PFSK-1 (cell line): ENCODE measurements around the gene NOG.
A peak's percentile ranks its signal among the peaks of the same experiment; 100 is the strongest.

Source experiments
- FOXP2 ChIP-seq: optimal IDR thresholded peaks from 2 replicates; pipeline ENCODE3; 2011; ENCODE audit warnings: borderline replicate concordance, control low read depth, inconsistent platforms; ENCODE audit not compliant: insufficient read depth; ENCODE audit errors: extremely low read length, extremely low read depth
- POLR2AphosphoS5 ChIP-seq: IDR thresholded peaks from 2 replicates; pipeline ENCODE4 v1.6.1; 2012; ENCODE audit warnings: low read depth, mild to moderate bottlenecking, control low read depth, low read length, moderate library complexity
- SIN3A ChIP-seq: IDR thresholded peaks from 2 replicates; pipeline ENCODE4 v1.6.1; 2012; ENCODE audit warnings: mild to moderate bottlenecking, low read length, moderate library complexity, borderline replicate concordance; ENCODE audit not compliant: insufficient read depth
- TAF1 ChIP-seq: IDR thresholded peaks from 2 replicates; pipeline ENCODE4 v1.6.1; 2012; ENCODE audit warnings: low read length, control low read depth, borderline replicate concordance; ENCODE audit not compliant: insufficient read depth
- TF ChIP-seq, protein P1 (sequence below), 2 experiments: IDR thresholded peaks; 2 replicates each; pipeline versions ENCODE4 v1.6.1 to v1.8.0; 2011 to 2012; ENCODE audit warnings: low read depth in 2 of 2, low read length in 2 of 2, control low read depth in 1 of 2, inconsistent platforms in 1 of 2, mild to moderate bottlenecking in 1 of 2, moderate library complexity in 1 of 2; ENCODE audit not compliant: insufficient read depth in 1 of 2

Gene NOG

GRCh38 chr17:56577843-56578204, 15.7 kb upstream of the NOG start:
- TF ChIP-seq FOXP2 (no peak), SIN3A (no peak)

GRCh38 chr17:56581635-56582627, 11.6 kb upstream of the NOG start:
- TF ChIP-seq POLR2AphosphoS5 (no peak), TAF1 (no peak)
- TF ChIP-seq, protein P1, sequence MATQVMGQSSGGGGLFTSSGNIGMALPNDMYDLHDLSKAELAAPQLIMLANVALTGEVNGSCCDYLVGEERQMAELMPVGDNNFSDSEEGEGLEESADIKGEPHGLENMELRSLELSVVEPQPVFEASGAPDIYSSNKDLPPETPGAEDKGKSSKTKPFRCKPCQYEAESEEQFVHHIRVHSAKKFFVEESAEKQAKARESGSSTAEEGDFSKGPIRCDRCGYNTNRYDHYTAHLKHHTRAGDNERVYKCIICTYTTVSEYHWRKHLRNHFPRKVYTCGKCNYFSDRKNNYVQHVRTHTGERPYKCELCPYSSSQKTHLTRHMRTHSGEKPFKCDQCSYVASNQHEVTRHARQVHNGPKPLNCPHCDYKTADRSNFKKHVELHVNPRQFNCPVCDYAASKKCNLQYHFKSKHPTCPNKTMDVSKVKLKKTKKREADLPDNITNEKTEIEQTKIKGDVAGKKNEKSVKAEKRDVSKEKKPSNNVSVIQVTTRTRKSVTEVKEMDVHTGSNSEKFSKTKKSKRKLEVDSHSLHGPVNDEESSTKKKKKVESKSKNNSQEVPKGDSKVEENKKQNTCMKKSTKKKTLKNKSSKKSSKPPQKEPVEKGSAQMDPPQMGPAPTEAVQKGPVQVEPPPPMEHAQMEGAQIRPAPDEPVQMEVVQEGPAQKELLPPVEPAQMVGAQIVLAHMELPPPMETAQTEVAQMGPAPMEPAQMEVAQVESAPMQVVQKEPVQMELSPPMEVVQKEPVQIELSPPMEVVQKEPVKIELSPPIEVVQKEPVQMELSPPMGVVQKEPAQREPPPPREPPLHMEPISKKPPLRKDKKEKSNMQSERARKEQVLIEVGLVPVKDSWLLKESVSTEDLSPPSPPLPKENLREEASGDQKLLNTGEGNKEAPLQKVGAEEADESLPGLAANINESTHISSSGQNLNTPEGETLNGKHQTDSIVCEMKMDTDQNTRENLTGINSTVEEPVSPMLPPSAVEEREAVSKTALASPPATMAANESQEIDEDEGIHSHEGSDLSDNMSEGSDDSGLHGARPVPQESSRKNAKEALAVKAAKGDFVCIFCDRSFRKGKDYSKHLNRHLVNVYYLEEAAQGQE (IDR thresholded peaks at IDR 0.05; ENCODE audit: insufficient read depth in 1 of 2, low read depth in 2 of 2, low read length in 2 of 2): no peak

GRCh38 chr17:56583772-56584171, 9.7 kb upstream of the NOG start:
- TF ChIP-seq TAF1 (no peak), POLR2AphosphoS5 (no peak), FOXP2 (no peak)
- TF ChIP-seq, protein P1 (IDR thresholded peaks at IDR 0.05; ENCODE audit: insufficient read depth in 1 of 2, low read depth in 2 of 2, low read length in 2 of 2): no peak

DNA sequence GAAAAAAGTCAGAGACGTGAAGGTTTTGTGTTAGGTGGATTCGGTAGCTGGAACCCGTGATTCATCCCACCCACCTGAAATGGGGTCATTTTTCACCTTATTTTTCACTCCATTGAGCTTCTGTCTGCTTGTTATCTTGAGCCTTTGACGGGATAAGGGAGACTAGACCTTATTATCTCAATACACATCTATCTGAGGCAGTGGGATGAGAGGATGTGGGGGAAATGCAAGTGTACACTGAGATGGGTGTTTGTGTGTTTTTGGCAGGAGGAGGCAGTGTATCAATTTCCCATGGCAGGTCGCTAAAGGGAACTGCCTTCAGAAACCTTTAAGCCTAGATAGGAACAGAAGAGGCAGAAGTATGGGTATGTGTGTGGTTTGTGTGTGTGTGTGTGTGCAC, 6.2 kb upstream of the NOG start:
- TF ChIP-seq FOXP2 (no peak), TAF1 (no peak), SIN3A (no peak), POLR2AphosphoS5 (no peak)
- TF ChIP-seq, protein P1 (IDR thresholded peaks at IDR 0.05; ENCODE audit: insufficient read depth in 1 of 2, low read depth in 2 of 2, low read length in 2 of 2): no peak

- TF ChIP-seq SIN3A: no peak
- peak; percentile 73 for TF ChIP-seq FOXP2
- TF ChIP-seq, protein P1 (IDR thresholded peaks at IDR 0.05; ENCODE audit: insufficient read depth in 1 of 2, low read depth in 2 of 2, low read length in 2 of 2): 0 out of 4 replicates have a peak, but pooled peaks of 1 of the 2 experiments have one; percentile 12
These were observed 913 bp upstream of the NOG start for GRCh38 chr17:56592487-56593085.
